Measurements from ENCODE around the gene PPIL6. TPM values are rescaled to one million over a fixed set of nuclear protein-coding genes. Genes with fewer than 3 reads are reported as not detected.

PPIL6 gene
- polyA plus RNA-seq, 1 donor (not counting 4 experiments of a cell fraction or from before 2014, with no cell fraction given), result 1.4 TPM

- Histone ChIP-seq H3K9ac (ENCODE audit: control insufficient read depth, extremely low read depth, insufficient read depth, low read length) (no peak overlapping the region), H3K9me3 (ENCODE audit: control insufficient read depth, low read depth, low read length) (no peaks in the 10 kb centered on the region), H3K27ac (ENCODE audit: control insufficient read depth, insufficient read depth, low read length) (no peak overlapping the region), H3K9me1 (ENCODE audit: control insufficient read depth, extremely low read depth, insufficient read depth, low read length) (no peaks in the 10 kb centered on the region), H2AFZ (ENCODE audit: control insufficient read depth, low read length) (no peak overlapping the region), H3K27me3 (ENCODE audit: control insufficient read depth, extremely low read depth, insufficient read depth, low read length) (no peaks in the 10 kb centered on the region), H3K4me3 (ENCODE audit: control insufficient read depth in 2 of 3, extremely low read depth in 1 of 3, insufficient read depth in 2 of 3, low read depth in 1 of 3, low read length in 3 of 3) (no peak overlapping the region), H3K79me2 (ENCODE audit: control insufficient read depth, insufficient read depth, low read length) (no peaks in the 10 kb centered on the region), H3K36me3 (ENCODE audit: control insufficient read depth in 2 of 2, extremely low read depth in 1 of 2, insufficient read depth in 2 of 2, low read length in 2 of 2) (no peaks in the 10 kb centered on the region), H3K4me2 (ENCODE audit: control insufficient read depth, extremely low read depth, insufficient read depth, low read depth, low read length) (no peak overlapping the region), H4K20me1 (ENCODE audit: control insufficient read depth, extremely low read depth, insufficient read depth, low read length) (no peaks in the 10 kb centered on the region), H3K4me1 (ENCODE audit: control insufficient read depth, extremely low read depth, insufficient read depth, low read length) (no peaks in the 10 kb centered on the region)
- FAIRE-seq, result no peak
- dilution Hi-C loops (cut with MboI; ENCODE audit: extremely low pct_ligation_motif_present, low sequenced_read_pairs), result no loop called here
- TF ChIP-seq CTCF (optimal IDR thresholded peaks at IDR 0.05 in 1 of 3, IDR thresholded peaks at IDR 0.05 in 1 of 3, conservative IDR thresholded peaks at IDR 0.05 in 1 of 3; ENCODE audit: extremely low read depth in 1 of 3, insufficient read depth in 2 of 3, low read length in 3 of 3), result no peak
- no peak for TF ChIP-seq EZH2 (IDR thresholded peaks at IDR 0.05; ENCODE audit: low read length)
- no peak for DNase-seq (ENCODE audit: low read depth, low spot score)
Observed at GRCh38 chr6:109343518-109343917, 96.9 kb downstream of the PPIL6 start.

- Histone ChIP-seq H3K9ac (ENCODE audit: control insufficient read depth, extremely low read depth, insufficient read depth, low read length) (no peak overlapping the region), H3K79me2 (ENCODE audit: control insufficient read depth, insufficient read depth, low read length) (no peaks in the 10 kb centered on the region)
Observed at GRCh38 chr6:109342911-109343310, 97.5 kb downstream of the PPIL6 start.

More at GRCh38 chr6:109342911-109343310, 97.5 kb downstream of the PPIL6 start:
- Histone ChIP-seq H3K4me2 (ENCODE audit: control insufficient read depth, extremely low read depth, insufficient read depth, low read depth, low read length) (no peak overlapping the region), H4K20me1 (ENCODE audit: control insufficient read depth, extremely low read depth, insufficient read depth, low read length) (no peaks in the 10 kb centered on the region), H3K27me3 (ENCODE audit: control insufficient read depth, extremely low read depth, insufficient read depth, low read length) (no peaks in the 10 kb centered on the region), H3K9me1 (ENCODE audit: control insufficient read depth, extremely low read depth, insufficient read depth, low read length) (no peaks in the 10 kb centered on the region), H2AFZ (ENCODE audit: control insufficient read depth, low read length) (no peak overlapping the region), H3K4me3 (ENCODE audit: control insufficient read depth in 2 of 3, extremely low read depth in 1 of 3, insufficient read depth in 2 of 3, low read depth in 1 of 3, low read length in 3 of 3) (no peak overlapping the region), H3K4me1 (ENCODE audit: control insufficient read depth, extremely low read depth, insufficient read depth, low read length) (no peaks in the 10 kb centered on the region), H3K9me3 (ENCODE audit: control insufficient read depth, low read depth, low read length) (no peaks in the 10 kb centered on the region), H3K27ac (ENCODE audit: control insufficient read depth, insufficient read depth, low read length) (no peak overlapping the region), H3K36me3 (ENCODE audit: control insufficient read depth in 2 of 2, extremely low read depth in 1 of 2, insufficient read depth in 2 of 2, low read length in 2 of 2) (no peaks in the 10 kb centered on the region)
- no peak for DNase-seq (ENCODE audit: low read depth, low spot score)
- dilution Hi-C loops (cut with MboI; ENCODE audit: extremely low pct_ligation_motif_present, low sequenced_read_pairs), result no loop called here
- no peak for FAIRE-seq
- TF ChIP-seq CTCF (optimal IDR thresholded peaks at IDR 0.05 in 1 of 3, IDR thresholded peaks at IDR 0.05 in 1 of 3, conservative IDR thresholded peaks at IDR 0.05 in 1 of 3; ENCODE audit: extremely low read depth in 1 of 3, insufficient read depth in 2 of 3, low read length in 3 of 3) (no peak), EZH2 (IDR thresholded peaks at IDR 0.05; ENCODE audit: low read length) (no peak)
